Measurements from ENCODE around the gene ZNF337. TPM values are rescaled to one million over a fixed set of nuclear protein-coding genes. Genes with fewer than 3 reads are reported as not detected.

The ZNF337 gene
- 9.8 and 10.3 TPM in 2 replicates for total RNA-seq (2021)
- long read RNA-seq, transcript ZNF337-201 (5 exons, 3,205 nt) = major isoform, 34 of 51 reads
- long read RNA-seq, partial matches to known transcripts = 0 of 51 reads
- long read RNA-seq, other reads (novel, unspliced or antisense) = 17 of 51 reads

DNA sequence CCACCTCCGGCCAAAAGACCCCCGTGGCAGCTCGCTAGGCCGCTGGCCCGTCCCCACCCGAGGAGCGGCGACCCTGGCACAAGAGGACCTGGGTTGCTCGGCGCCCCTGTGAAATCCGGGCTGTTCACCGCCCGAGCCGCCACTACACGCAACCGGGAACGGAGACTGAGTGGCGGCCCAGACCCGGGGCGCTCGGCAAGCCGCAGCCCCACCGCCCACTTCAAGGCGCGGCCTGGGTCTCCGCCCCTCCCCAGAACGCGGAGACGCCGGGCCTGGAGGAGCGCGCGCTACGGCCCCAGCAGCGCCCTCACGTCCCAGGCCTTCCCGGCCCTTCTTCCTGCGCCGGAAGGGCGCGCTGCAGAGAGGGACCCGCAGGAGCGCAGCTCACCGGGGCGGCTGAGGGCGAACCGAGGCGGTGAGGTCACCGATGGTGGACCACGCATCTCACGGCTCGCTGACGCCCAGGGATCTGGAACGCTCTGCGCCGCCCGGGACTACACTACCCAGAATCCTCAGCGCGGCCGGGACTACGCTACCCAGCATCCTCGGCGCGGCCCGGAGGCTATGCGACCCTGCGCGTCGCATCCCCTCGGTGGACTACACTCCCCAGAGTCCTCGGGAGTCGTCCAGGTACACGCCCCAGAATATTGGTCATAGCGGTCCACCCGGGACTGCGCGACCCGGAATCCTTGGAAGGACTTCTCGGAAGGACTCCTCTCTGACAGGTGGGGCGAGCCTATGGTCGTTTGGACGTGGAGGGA is at the start of gene ZNF337:
ZNF337 (minus strand) TSS at position 483 of the 761 bp plus-strand sequence. CDS start 10,436 bp downstream, outside the sequence.
- Histone ChIP-seq H2AK5ac (ENCODE audit: insufficient read length, low read length) (no peak within 1 kb of the TSS), H3K79me2 (ENCODE audit: insufficient read depth, low read length) (no peaks in the 10 kb centered on the region), H3K27ac (ENCODE audit: insufficient read length, low read depth, low read length) (no peak within 1 kb of the TSS), H3K9me3 (ENCODE audit: control insufficient read depth, low read depth, low read length) (no peaks in the 10 kb centered on the region), H3K23me2 (ENCODE audit: insufficient read length, low read depth, low read length, poor library complexity, severe bottlenecking) (no peaks in the 10 kb centered on the region), H3K56ac (ENCODE audit: insufficient read length, low read depth, low read length) (no peak within 1 kb of the TSS), H2BK12ac (ENCODE audit: insufficient read length, low read depth, low read length) (no peak within 1 kb of the TSS), H2BK5ac (ENCODE audit: insufficient read length, low read length) (no peak within 1 kb of the TSS), H4K91ac (ENCODE audit: insufficient read length, low read depth, low read length) (no peak within 1 kb of the TSS), H3K4ac (ENCODE audit: low read depth, low read length) (no peak within 1 kb of the TSS), H3K23ac (ENCODE audit: insufficient read length, low read depth, low read length) (no peak within 1 kb of the TSS), H3K79me1 (ENCODE audit: insufficient read depth, low read depth, low read length, poor library complexity, severe bottlenecking) (no peaks in the 10 kb centered on the region), H3K18ac (ENCODE audit: insufficient read length, low read depth, low read length) (peak within 1 kb of the TSS; percentile 86), H2AFZ (ENCODE audit: low read length) (no peak within 1 kb of the TSS), H3K4me2 (ENCODE audit: insufficient read depth, insufficient read length, low read length) (peak within 1 kb of the TSS; percentile 84), H3K14ac (ENCODE audit: insufficient read depth, low read length) (peak within 1 kb of the TSS; percentile 89), H3K9ac (ENCODE audit: extremely low read depth, insufficient read length, low read length) (peak within 1 kb of the TSS; percentile 81), H3K27me3 (ENCODE audit: insufficient read depth, low read length) (no peaks in the 10 kb centered on the region), H3K4me1 (ENCODE audit: insufficient read depth, low read length) (no peaks in the 10 kb centered on the region), H2BK15ac (ENCODE audit: low read depth, low read length) (no peak within 1 kb of the TSS), H4K20me1 (ENCODE audit: control insufficient read depth, insufficient read depth, insufficient read length) (no peaks in the 10 kb centered on the region), H4K8ac (replicated peaks; ENCODE audit: insufficient read length, low read depth, low read length) (no peak within 1 kb of the TSS), H4K5ac (ENCODE audit: insufficient read length, low read depth, low read length) (no peak within 1 kb of the TSS), H2BK20ac (ENCODE audit: low read depth, low read length, poor library complexity, severe bottlenecking) (no peak within 1 kb of the TSS), H3T11ph (ENCODE audit: low read length) (no peak within 1 kb of the TSS), H2BK120ac (ENCODE audit: low read depth, low read length, poor library complexity, severe bottlenecking) (no peak within 1 kb of the TSS)
- DNase-seq = peak; percentile 94
- H3K4me3 Mint-ChIP-seq = peak within 1 kb of the TSS; percentile 83 to 91
- H3K4me1 Mint-ChIP-seq = peaks cover 5 to 11% of the 10 kb centered on the region in 2 experiments; a peak in 3 of 4 replicates
- peaks cover 4 to 13% (median 5%) of the 10 kb centered on the region in 3 experiments; a peak in 5 of 7 replicates for H3K36me3 Mint-ChIP-seq (ENCODE audit: insufficient read depth in 1 of 3, low read depth in 3 of 3)
- H3K9me3 Mint-ChIP-seq = peaks cover 17% of the 10 kb centered on the region in 2 experiments
- no peaks in the 10 kb centered on the region; the same call in 1 of the 2 replicates for H3K27me3 Mint-ChIP-seq (ENCODE audit: low read depth)
- no CpG with 5 or more reads among the region's 82 CpGs for WGBS (ENCODE audit: extremely low coverage, insufficient read length, low lambda C conversion rate)
- TF ChIP-seq, protein P1, sequence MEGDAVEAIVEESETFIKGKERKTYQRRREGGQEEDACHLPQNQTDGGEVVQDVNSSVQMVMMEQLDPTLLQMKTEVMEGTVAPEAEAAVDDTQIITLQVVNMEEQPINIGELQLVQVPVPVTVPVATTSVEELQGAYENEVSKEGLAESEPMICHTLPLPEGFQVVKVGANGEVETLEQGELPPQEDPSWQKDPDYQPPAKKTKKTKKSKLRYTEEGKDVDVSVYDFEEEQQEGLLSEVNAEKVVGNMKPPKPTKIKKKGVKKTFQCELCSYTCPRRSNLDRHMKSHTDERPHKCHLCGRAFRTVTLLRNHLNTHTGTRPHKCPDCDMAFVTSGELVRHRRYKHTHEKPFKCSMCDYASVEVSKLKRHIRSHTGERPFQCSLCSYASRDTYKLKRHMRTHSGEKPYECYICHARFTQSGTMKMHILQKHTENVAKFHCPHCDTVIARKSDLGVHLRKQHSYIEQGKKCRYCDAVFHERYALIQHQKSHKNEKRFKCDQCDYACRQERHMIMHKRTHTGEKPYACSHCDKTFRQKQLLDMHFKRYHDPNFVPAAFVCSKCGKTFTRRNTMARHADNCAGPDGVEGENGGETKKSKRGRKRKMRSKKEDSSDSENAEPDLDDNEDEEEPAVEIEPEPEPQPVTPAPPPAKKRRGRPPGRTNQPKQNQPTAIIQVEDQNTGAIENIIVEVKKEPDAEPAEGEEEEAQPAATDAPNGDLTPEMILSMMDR (conservative IDR thresholded peaks at IDR 0.05) = peak; percentile 41; the same call in 2 of the 3 replicates
- peak within 1 kb of the TSS in 1 of 3 experiments; percentile 79; a peak in 2 of 7 replicates for H3K27ac Mint-ChIP-seq
